Measurements from ENCODE around the gene EHD2. TPM values are rescaled to one million over a fixed set of nuclear protein-coding genes. Genes with fewer than 3 reads are reported as not detected.

Gene EHD2
- total RNA-seq, 1 experiment from 2014 or later = 18.4 TPM

DNA sequence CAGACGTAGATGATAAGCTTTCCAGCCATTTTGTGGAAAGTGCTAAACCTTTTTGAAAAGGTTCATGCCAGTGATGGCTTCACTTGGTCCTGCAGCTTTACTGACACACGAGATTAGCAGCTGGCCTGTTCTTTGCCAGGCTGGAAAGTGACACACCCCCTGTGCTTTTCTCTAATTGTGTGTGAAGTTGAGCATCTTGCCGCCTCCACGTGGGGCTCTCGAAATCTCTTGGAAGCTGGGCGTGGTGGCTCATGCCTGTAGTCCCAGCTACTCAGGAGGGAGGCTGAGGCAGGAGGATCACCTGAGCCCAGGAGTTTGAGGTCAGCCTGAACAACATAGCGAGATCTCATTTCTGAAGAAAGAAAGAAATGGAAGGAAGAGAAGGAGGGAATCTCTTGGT lies 25.3 kb upstream of the EHD2 start:
- DNase-seq (ENCODE audit: low spot score) = no peak

DNA sequence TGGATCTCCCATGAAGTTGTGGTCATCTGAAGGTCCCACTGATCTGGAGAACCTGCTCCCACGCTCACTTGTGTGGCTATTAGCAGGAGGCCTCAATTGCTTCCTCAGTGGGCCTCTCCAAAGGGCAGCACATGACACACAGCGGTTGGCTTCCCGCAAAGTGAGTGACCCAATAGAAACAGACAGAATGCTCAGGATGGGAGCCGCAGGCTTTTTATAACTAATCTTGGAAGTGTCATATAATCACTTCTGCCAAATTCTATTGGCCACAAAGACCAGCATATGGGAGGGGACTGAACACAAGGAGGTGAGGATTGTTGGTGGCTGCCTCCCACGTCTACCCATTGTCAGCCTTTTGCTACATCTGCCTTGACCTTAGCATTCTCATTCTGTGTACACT lies 22.1 kb upstream of the EHD2 start:
- DNase-seq (ENCODE audit: low spot score) = no peak

GRCh38 chr19:47691782-47692181 lies 21.4 kb upstream of the EHD2 start:
- no peak for DNase-seq (ENCODE audit: low spot score)

- no peak for DNase-seq (ENCODE audit: low spot score)
Measured at GRCh38 chr19:47693489-47693888, 19.7 kb upstream of the EHD2 start.

DNA sequence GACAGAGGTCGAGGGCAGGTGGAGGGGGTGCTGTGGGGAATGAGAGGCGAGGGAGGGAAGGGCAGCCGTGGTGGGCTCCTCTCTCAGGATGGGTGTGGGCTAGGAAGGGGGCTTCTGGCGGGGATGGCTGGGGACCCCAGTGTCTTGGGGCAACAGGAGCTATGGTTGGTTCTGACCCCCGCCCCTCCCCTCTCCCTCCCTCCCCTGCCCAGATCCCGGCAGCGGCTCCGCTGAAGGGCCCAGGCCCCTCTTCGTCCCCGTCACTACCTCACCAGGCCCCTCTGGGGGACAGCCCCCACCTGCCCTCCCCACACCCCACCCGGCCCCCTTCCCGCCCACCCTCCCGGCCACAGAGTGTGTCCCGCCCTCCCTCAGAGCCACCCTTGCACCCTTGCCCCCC lies 19.3 kb upstream of the EHD2 start:
- no peak for DNase-seq (ENCODE audit: low spot score)

DNA sequence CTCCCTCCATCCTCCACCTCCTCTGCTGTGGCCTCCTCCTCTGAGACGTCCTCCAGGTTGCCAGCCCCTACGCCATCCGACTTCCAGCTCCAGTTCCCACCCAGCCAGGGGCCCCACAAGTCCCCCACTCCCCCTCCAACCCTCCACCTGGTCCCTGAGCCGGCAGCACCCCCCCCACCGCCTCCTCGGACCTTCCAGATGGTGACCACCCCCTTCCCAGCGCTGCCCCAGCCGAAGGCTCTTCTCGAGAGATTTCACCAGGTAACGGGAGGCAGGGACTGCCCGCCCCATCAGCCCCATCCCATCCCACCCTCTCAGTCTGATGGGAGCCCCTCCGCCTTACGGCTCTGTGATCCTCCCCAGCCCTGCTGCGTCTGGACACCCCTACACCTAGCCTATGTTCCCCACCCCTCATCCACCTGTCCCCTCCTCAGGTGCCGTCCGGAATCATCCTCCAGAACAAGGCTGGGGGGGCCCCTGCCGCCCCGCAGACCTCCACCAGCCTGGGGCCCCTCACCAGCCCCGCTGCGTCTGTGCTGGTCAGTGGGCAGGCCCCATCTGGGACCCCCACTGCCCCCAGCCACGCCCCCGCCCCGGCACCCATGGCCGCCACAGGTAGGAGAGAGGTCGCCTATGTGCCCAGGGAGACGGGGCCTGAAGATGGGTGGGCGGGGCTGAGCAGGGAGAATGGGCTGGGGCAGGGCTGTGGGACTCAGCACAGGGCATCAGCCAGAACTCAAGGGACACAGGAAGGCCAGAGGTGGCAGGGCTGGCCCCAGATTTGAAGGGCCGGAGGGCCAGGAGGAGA lies 18.6 kb upstream of the EHD2 start:
- no peak for DNase-seq (ENCODE audit: low spot score)

DNA sequence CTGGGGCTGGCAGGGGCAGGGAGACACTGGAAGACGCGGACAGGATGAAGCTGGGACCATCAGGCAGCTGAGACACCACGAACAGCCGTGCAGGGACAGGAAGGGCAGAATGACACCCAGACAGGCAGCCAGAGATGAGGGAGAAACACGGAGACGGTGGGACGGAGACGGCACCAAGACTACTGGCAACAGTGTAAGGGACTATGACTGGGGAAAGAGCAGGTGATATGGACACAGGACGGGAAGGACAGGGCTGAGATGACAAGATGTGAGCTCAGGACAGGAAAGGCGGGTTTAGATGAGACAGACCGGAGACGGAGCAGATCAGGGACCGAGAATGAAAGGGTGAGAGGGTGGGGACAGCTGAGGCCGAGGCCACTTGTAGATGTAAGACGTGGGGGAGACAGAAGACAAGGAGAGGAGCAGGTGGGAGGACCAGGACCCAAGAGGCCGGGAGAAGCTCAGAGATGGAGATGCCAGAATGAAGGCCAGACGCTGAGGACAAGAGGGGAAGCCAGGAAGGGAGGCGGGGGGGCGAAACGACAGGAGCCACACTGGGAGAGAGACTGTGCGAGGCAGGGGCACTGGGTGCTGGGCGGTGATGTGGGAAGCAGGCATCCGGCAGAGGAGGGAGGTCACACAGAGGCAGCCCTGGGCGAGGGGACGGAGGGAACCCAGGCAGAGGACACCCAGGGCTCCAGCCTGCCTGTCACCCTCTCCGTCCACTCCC lies 17.5 kb upstream of the EHD2 start:
- DNase-seq (ENCODE audit: low spot score) = no peak

DNA sequence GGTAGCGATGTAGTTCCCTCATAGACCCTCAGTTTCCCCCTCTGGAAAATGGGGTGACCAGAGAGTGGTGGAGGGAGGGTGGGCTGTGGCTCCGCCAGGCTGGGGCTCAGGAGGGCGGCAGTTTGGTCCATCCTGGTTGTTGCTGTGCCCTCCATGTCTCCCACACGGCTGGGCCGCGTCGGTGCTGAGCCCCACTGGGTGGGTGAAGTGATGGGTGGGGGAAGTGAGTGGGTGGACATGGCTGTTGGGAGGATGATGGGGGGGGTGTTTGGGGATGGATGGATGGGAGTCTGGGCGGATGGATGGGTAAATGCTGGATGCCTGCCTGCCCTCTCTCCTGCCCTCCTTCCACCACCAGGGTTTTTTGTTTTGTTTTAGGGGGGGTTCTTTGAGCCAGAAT lies 16.6 kb upstream of the EHD2 start:
- no peak for DNase-seq (ENCODE audit: low spot score)

GRCh38 chr19:47697863-47698609 lies 15.2 kb upstream of the EHD2 start:
- DNase-seq (ENCODE audit: low spot score) = peak; percentile 96

- no peak for DNase-seq (ENCODE audit: low spot score)
Measured at GRCh38 chr19:47698631-47699359, 14.4 kb upstream of the EHD2 start.

DNA sequence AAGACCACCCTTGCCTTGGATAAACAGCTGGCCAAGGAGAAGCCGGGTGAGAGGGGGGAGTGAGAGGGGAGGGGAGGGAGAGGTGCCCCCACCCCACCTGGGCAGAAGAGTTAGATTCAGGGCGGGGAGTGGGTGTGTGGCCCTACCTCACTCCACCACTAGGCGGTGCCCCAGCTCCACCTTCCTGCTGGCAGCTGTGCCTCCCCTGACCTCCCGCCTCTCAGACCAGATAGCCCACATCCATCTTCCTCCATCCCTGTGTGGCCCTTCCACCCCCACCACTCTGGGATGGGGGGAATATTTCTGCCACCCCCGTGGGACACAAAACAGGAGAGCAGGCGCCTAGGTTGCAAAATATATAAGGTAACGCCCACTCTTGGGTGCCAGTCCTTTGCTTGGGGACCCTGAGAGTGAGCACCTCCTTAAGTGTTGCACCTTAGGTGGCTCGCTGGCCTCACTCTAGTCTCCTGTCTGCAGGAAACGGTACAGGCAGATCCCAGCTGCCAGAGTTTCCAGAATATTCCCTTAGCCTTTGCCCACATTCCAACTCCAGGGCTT lies 13.8 kb upstream of the EHD2 start:
- DNase-seq (ENCODE audit: low spot score) = peak; percentile 81

DNA sequence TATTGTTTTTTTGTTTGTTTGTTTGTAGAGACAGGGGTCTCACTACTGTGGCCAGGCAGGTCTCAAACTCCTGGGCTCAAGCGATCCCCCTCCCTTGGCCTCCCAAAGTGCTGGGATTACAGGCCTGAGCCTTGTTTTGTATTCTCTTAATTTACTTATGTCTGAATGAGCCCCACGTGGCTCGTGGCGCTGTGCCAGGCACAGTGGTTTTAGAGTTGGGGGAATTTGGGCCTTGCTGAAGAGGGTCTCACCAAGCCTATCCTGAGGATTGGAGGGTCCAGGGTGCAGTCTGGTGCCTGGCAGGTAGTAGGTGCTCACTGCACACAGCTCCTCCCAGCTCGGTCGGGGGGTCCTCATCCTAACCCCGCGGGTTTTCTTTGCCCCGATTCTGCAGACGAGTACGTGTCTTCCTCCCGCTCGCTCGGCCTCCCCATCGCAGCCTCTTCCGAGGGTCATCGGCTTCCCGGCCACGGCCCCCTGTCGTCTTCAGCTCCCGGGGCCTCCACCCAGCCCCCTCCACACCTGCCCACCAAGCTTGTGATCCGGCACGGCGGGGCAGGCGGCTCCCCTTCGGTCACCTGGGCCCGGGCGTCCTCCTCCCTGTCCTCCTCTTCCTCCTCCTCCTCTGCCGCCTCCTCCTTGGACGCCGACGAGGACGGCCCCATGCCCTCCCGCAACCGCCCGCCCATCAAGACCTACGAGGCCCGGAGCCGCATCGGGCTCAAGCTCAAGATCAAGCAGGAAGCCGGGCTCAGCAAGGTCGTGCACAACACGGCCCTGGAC lies 12.1 kb upstream of the EHD2 start:
- DNase-seq (ENCODE audit: low spot score) = no peak

DNA sequence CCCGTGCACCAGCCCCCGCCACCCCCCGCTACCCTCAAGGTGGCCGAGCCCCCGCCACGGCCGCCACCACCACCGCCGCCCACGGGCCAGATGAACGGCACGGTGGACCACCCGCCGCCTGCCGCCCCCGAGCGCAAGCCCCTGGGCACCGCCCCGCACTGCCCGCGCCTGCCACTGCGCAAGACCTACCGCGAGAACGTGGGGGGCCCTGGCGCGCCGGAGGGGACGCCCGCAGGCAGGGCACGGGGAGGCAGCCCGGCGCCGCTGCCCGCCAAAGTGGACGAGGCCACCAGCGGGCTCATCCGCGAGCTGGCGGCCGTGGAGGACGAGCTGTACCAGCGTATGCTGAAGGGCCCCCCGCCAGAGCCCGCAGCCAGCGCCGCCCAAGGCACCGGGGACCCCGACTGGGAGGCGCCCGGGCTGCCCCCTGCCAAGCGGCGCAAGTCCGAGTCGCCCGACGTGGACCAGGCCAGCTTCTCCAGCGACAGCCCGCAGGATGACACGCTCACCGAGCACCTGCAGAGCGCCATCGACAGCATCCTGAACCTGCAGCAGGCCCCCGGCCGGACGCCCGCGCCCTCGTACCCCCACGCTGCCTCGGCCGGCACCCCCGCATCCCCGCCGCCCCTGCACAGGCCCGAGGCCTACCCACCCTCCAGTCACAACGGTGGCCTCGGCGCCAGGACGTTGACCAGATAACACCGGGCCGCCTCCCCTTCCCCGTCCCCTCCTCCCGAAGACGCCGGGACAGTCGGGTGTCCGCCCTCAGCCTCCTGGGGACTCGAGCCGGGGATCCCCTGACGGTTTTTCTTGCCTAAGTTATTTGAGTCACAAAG lies 11.3 kb upstream of the EHD2 start:
- no peak for DNase-seq (ENCODE audit: low spot score)

GRCh38 chr19:47702671-47703070 lies 10.6 kb upstream of the EHD2 start:
- no peak for DNase-seq (ENCODE audit: low spot score)

DNA sequence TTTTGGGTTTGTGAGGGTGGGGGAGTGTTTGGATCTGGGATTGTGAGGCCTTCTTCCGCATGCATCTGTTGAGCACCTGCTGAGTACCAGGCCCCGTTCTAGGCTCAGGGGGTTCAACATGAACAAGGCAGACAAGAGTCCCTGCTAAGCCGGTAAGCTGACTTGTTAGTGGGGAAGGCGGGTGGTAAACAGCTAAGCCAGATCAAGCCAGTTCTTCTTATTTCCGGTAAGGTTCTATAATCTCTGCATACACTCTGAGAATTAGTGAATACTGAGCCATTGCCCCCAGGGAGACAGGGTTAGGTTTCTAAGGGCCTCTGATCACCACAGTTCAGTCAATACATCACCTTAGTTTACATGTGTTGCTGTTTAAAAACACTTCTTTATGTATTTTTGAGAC lies 9.9 kb upstream of the EHD2 start:
- no peak for DNase-seq (ENCODE audit: low spot score)

DNA sequence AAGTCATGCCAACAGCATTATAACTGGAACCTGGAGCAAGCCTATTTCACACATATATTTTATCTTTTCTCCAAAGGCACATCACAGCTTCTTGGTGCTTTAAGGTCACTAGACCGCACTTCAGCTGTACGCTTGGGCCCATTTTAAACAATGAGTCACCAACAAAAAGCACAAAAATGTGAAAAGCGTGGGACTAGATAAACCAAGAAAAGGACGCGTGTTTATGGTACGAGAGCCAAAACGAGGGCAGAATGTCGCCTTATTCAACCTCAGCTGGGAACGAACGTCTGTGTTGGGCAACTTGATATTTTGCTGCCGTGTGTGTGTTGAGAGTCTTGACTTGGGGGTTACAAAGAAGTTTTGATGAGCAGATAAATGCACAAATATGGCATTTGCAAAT lies 9.2 kb upstream of the EHD2 start:
- no peak for DNase-seq (ENCODE audit: low spot score)

GRCh38 chr19:47704656-47705055 lies 8.6 kb upstream of the EHD2 start:
- DNase-seq (ENCODE audit: low spot score) = no peak

DNA sequence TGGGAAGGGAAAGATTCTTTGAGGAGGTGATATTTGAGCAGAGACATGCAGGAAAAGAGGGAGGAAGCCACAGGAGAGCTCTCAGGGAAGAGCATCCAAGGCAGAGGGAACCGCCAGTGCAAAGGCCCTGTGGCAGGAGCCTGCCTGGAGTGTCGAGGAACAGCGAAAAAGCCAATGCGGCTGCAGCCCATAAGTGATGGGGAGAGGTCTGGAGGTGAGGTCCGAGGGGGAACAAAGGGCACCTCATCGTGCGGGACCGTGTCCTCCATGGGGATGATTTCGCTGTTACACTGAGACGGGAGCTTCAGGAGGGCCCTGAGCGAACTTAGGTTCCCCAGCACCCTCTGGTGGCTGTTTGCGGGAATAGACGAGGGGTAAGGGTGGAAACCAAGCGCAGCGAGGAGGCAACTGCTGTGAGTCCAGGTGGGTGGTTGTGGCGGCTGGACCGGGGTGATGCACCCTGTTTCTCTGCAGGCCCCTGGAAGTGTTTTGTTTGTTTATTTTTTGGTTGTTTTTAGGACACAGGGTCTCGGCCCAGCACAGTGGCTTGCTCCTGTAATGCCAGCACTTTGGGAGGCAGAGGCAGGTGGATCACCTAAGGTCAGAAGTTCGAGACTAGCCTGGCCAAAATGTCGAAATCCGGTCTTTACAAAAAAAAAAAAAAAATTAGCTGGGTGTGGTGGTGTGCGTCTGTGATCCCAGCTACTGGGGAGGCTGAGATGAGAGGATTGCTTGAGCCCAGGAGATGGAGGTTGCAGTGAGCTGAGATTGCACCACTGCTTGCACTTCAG lies 5.9 kb upstream of the EHD2 start:
- peak; percentile 97 for DNase-seq (ENCODE audit: low spot score)

Data from HT-29 (cell line).